Ovary (tissue), 3 donors: ENCODE data around the gene TLE7.

ENCODE experiments used
- EP300 ChIP-seq: sonication (generic); formaldehyde crosslinking; IDR thresholded peaks from one replicate; pipeline ENCODE4 v1.6.1; 2017; ENCODE audit warnings: antibody characterized with exemption
- POLR2A ChIP-seq: fragments of 450-650 bp; IDR thresholded peaks from one replicate; pipeline ENCODE4 v1.6.1; 2017; ENCODE audit warnings: antibody characterized with exemption, mild to moderate bottlenecking, moderate library complexity
- TF ChIP-seq, protein P1 (sequence below), 3 donors: fragments of 450-650 bp in 2 of 3; fragments of 200-600 bp in 1 of 3; IDR thresholded peaks; one replicate each; pipeline versions ENCODE4 v1.5.1 to v1.8.0; 2016 to 2022; ENCODE audit warnings: antibody characterized with exemption in 3 of 3, mild to moderate bottlenecking in 1 of 3
- donor health status: DM: no; HTN: no; CAD: no.

DNA sequence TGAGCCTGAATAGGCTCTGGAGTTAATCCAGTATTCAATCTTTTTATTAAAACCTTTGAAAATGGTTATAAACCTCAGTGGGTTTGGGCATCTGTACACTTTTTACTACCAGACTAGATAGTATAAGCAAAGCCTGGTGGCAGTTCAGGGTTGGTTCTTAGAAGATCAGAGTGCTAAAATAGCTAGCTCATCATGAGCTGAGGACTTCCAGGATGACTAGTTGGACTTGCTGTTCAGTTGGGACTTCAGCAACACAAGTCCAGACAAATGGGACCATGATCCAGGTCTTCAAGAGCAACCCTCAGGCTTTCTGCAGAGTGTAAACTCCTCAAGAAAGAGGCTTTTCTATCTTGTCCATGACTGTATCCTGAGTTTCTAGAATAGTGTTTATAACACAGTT is 48.5 kb upstream of the TLE7 start:
- TF ChIP-seq POLR2A (no peak), EP300 (no peak)
- TF ChIP-seq, protein P1, sequence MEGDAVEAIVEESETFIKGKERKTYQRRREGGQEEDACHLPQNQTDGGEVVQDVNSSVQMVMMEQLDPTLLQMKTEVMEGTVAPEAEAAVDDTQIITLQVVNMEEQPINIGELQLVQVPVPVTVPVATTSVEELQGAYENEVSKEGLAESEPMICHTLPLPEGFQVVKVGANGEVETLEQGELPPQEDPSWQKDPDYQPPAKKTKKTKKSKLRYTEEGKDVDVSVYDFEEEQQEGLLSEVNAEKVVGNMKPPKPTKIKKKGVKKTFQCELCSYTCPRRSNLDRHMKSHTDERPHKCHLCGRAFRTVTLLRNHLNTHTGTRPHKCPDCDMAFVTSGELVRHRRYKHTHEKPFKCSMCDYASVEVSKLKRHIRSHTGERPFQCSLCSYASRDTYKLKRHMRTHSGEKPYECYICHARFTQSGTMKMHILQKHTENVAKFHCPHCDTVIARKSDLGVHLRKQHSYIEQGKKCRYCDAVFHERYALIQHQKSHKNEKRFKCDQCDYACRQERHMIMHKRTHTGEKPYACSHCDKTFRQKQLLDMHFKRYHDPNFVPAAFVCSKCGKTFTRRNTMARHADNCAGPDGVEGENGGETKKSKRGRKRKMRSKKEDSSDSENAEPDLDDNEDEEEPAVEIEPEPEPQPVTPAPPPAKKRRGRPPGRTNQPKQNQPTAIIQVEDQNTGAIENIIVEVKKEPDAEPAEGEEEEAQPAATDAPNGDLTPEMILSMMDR (IDR thresholded peaks at IDR 0.05), result no peak
